Activated CD8-positive, alpha-beta memory T cell treated with anti-CD3 and anti-CD28 coated beads, Interleukin-2, amount 50 U/mL, for 24 hours (primary cell): ENCODE data around the gene TPX2.
A peak's percentile ranks its signal among the peaks of the same experiment; 100 is the strongest.

Experiments
- DNase-seq: peaks from one replicate; pipeline ENCODE4 v3.0.0-alpha.2; 2020; ENCODE audit errors: extremely low read depth

Gene TPX2, protein sequence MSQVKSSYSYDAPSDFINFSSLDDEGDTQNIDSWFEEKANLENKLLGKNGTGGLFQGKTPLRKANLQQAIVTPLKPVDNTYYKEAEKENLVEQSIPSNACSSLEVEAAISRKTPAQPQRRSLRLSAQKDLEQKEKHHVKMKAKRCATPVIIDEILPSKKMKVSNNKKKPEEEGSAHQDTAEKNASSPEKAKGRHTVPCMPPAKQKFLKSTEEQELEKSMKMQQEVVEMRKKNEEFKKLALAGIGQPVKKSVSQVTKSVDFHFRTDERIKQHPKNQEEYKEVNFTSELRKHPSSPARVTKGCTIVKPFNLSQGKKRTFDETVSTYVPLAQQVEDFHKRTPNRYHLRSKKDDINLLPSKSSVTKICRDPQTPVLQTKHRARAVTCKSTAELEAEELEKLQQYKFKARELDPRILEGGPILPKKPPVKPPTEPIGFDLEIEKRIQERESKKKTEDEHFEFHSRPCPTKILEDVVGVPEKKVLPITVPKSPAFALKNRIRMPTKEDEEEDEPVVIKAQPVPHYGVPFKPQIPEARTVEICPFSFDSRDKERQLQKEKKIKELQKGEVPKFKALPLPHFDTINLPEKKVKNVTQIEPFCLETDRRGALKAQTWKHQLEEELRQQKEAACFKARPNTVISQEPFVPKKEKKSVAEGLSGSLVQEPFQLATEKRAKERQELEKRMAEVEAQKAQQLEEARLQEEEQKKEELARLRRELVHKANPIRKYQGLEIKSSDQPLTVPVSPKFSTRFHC

DNA sequence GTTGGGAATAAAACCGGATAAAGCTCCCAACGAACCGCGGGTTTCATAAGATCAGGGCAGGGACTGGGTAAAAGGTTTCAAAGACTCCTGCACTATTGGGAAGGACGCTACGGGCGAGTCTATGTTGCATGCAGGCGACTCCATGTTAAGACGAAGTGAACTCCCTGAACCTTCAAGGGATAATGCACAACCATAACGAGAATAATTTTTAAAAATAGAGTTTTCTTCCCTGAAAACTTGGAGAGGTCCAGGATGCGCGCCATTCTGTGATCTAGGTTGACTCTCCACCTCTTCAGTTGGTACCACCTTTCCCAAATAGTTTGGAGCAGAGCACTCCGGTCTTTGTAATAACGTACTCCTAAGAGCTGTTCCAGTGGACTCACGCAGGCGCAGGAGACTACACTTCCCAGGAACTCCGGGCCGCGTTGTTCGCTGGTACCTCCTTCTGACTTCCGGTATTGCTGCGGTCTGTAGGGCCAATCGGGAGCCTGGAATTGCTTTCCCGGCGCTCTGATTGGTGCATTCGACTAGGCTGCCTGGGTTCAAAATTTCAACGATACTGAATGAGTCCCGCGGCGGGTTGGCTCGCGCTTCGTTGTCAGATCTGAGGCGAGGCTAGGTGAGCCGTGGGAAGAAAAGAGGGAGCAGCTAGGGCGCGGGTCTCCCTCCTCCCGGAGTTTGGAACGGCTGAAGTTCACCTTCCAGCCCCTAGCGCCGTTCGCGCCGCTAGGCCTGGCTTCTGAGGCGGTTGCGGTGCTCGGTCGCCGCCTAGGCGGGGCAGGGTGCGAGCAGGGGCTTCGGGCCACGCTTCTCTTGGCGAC lies at the start of gene TPX2:
Gene TPX2 (plus strand): TSS at position 562 of the 821 bp plus-strand sequence. CDS start 18,187 bp downstream, outside the sequence.
- peak; percentile 80 for DNase-seq

DNA sequence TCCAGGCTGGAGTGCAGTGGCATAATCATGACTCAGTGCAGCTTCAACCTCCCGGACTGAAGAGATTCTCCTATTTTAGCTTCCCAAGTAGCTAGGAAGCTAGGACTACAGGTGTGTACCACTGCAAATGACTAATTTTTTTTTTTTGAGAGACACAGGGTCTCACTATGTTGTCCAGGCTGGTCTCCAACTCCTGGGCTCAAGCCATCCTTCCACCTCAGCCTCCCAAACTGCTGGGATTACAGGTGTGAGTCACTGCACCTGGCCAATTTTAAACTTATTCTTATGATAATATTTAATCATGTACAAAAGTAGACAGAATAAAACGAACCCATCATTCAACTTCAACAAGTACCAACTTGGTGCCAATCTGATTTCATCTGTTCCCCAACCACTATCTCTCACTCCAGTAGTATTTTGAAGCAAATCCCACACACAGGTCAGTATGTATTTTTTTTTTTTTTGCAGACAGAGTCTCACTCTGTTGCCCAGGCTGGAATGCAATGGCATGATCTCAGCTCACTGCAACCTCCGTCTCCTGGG lies 48.9 kb upstream of the TPX2 start:
- no peak for DNase-seq

DNA sequence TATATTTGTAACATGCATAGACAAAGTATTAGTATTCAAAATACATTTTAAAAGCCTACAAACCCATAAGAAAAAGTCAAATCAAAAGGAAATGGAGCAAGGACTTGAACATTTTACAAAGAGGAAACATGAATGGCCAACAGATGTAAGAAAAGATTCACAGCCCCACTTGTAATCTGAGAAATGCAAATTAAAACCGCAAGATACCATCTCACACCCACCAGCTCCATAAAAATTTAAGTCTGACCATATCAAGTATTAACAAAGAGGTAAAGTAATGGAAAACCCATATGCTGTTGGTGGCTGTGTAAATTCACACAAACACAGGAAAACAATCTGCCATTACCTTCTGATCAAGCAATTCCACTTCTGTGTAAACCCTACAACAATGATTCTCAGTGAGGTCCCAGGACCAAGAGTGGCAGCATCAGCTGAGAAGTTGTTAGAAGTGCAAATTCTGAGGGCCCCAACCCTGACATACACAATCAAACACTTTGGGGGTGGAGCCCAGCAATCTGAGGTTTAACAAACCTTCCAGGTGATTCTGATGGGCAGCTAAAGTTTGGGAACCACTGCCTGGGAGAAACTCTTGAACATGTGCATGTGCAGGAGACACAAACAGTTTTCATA lies 47.3 kb upstream of the TPX2 start:
- no peak for DNase-seq

DNA sequence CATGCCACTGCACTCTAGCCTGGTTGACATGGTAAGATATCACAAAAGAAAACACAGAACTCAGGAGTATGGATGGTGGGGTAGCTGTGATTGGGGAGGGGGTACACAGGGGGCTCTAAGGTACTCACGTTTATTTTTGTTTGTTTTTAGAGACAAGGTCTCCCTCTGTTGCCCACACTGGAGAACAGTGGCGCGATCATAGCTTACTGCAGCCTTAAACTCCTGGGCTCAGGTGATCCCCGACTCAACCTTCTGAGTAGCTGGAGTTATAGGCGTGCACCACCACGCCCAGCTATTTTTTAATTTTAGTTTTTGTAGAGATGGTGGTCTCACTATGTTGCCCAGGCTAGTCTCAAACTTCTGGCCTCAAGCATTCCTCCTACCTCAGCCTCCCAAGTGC lies 45.7 kb upstream of the TPX2 start:
- DNase-seq = no peak

DNA sequence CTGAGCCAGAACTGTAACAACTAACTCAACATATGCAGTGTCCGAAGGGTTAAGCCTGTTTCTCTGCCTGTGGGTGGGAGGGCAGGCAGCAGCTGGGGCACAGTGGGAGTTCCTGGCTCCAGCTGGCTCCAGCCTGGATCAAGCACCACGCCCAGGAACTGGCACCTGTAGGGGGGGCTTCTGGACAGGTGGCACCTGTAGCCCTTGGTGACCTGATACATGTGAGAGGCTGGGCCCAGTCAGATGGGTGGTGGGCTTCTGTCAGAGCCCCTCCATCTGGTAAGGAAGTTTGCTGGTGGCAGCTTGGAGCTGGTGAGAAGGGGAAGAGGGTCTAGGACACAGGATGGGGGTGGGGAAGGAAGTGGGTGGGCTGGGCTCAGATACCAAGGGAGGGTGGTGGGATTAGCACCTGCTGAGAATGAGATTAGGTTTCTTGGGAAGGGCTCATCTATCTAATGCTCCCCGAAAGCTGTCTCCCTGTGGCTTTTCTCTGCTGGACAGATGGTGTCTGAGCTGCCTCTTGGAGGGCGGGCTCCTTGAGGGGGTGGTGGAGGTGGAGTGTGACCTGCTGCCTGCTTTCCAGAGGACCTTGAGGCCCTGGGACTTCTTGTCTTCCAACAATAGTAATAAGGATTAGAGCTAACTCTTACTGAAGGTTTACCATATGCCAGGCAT lies 45.0 kb upstream of the TPX2 start:
- no peak for DNase-seq

DNA sequence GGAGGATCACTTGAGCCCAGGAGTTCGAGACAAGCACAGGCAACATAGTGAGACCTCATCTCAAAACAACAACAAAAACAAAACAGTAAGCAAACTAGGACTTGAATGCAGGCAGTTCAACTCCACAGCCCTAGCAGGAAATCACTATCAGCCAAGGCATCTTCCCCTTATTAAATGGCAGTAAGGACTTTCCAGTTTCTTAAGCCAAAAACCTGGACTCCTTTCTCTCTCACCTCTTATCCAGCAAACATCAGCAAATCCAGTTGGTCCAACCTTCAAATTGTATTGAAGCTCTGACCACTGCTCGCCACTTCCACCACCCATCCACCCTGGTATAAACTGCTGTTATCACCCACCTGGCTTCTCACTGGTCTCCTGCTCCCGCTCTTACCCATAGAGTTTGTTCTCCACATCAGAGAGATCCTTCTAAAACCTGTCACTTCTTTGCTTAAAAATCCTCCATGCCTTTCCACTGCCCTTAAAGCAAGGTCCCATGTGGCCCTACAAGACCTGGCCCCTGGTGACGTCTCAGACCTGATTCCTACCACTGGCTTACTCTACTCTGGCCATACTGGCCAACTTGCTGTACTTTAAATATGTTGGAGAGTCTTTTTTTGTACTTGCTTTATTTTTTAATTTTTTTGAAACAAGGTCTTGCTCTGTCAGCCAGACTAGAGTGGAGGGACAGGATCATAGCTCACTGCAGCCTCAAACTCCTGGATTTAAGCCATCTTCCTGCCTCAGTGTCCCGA lies 44.1 kb upstream of the TPX2 start:
- DNase-seq = no peak

DNA sequence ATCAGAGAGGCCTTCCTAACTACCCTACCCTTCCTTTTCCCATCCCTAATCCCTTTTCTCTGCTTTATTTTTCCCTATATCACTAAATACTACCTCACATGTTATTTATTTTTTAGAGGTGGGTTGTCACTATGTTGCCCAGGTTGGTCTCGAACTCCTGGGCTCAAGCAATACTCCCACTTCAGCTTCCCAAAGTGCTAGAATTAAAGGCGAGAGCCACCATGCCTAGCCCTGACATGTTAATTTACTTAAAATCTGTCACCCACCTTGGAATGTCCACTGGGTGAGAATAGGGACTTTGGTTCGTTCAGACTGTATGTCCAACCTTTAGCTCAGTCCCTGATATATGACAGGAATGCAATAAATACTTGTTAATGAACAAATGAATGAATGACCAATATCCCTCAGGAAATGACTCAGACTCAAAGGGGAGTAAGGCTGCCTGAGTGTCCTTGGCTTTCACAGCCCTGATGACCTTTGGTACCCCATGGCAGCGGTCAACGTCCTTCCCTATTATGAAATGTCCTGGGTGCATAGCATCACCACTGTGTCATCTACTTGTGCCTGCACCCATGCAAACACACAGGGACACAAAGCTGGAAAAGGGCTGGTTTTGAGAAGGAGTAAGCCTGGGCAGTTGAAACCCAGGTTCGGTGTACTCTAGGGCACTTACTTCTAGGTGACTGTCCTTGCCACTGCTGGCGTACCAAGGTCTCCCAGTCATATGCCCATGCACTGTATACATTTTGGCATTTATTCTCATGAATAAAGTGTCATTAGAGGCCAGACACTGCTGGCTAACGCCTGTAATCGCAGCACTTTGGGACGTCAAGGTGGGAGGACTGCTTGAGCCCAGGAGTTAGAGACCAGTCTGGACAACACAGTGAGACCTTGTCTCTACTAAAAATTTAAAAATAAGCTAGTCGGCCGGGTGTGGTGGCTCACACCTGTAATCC lies 43.0 kb upstream of the TPX2 start:
- DNase-seq = no peak

DNA sequence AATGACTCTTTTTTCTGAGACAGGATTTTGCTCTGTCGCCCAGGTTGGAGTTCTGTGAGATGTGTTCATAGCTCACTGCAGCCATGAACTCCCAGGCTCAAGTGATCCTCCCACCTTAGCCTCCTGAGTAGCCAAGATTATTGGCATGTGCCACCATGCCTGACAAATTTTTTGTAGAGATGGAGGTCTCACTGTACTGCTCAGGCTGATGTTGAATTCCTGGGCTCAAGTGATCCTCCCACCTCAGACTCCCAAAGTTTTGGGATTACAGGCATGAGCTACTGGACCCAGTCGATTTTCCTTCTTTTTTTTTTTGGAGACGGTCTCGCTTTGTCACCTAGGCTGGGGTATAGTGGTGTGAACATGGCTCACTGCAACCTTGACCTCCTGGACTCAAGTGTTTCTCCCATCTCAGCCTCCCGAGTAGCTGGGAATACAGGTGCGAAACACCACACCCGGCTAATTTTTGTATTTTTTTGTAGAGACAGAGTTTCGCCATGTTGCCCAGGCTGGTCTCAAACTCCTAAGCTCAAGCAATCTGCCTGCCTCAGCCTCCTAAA lies 40.8 kb upstream of the TPX2 start:
- DNase-seq = no peak

DNA sequence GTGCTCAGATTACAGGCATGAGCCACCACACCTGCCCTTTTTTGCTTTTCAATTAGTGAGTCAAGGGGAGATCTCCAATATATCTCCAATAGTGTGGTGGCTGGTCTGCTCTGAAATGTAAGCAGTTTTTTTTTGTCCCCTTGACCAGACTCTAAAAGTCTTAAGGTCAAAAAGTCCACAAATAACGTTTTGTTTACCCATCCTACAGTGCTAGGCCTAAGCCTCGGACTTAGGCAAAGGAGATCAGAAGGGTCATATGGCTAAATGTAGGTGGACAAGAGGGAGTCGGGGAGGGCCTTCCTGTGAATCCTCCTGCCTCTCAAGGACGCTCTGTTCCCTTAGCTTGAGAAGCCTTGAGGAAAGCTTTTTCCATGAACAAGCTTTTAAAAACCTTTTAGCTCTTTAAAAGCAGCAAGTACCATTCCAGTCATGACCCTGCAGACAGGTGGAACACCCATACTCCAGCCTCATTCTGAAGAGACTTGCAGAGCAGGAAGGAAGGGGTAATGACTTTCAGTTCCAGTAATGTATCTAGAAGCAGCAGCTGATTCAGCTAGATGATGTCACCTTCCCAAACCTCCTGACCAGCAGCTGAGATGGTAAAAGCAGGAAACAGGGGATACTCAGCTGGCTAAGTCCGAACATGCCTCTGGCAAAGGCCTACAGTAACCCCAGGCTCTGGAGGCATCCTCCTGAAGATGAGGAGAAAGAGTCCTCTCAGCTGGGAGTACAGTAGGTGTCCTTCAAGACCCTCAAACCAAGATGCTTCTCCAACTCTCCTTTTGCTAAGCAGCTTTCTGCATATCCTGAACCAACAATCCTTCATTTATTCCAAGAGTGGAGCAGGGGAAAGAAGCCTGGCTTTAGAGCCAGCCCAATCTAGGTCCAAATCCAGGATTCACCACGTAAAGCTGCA lies 40.0 kb upstream of the TPX2 start:
- DNase-seq = no peak

DNA sequence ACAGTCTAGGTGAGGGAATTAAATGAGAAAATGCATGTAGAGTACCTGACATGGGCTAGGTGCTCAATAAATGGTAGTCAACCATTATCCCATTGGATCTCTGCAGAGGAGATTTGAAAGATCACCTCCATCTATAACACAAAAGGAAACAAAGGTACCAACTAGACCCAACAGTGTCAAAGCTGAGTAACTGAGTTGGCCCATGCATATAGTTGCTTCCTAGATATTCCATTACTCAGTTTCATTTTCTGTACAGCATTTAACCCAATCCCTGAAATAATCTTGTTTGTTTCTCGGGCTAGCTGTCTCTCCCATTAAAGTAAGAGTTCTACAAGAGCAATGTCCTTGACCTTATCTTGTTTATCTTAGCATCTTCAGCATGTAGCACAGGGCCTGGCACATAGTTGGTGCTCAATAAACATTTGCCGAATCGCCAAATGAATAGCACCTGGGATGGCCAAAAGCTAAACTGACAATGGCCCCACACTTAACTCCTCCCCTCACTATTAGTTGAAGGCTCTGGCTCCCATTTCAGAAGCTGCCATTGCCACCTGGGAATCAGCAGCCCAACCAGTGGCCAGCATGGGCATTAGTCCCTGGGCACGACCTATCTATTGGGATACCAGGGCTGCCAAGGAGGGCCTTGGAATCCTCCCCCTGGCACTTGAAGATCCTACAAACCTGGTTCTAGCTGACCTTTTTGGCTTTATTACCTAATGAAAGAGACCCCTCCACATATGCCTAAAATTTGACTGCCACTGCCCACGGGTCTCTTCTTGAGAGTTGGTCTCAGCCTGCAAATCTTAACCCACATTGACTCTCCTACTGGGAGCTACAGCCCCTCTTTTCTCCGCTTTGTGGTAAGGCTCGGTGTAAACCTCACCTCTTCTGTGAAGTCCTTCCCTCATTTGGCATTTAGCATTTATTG lies 39.0 kb upstream of the TPX2 start:
- no peak for DNase-seq

DNA sequence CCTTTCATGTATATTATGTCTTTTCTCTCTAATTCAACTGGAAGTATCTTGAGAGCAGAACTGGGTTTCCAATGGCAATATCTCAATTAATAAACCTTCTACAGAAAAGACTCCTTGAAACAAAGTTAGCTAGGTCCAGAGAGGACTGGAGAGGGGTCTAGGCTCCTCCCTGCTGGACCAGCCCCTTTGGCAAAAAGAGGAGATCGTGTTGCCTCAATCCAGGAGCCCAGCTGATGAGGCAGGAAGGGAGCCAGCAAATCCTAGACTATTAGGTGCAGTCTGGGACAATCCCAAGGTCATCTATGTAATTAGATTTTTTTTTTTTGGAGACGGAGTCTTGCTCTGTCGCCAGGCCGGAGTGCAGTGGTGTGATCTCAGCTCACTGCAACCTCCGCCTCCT lies 38.3 kb upstream of the TPX2 start:
- DNase-seq = no peak

DNA sequence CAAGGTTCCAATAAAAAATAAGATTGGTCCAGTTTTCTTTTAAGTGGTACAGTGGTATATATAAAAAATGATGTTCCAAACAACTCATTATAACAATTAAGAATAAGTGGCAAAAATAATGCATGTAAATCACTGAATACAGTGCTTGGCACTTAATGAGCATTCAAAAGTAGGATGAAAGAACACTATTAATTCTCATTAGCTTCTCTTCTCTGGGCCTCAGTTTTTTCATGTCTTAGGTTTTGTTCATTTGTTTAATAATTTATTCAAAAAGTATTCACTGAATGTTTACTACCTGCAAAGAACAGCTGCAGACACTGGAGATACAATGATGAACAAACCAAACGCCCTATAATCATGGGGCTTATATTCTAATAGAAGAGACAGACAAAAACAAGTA lies 37.5 kb upstream of the TPX2 start:
- DNase-seq = no peak

DNA sequence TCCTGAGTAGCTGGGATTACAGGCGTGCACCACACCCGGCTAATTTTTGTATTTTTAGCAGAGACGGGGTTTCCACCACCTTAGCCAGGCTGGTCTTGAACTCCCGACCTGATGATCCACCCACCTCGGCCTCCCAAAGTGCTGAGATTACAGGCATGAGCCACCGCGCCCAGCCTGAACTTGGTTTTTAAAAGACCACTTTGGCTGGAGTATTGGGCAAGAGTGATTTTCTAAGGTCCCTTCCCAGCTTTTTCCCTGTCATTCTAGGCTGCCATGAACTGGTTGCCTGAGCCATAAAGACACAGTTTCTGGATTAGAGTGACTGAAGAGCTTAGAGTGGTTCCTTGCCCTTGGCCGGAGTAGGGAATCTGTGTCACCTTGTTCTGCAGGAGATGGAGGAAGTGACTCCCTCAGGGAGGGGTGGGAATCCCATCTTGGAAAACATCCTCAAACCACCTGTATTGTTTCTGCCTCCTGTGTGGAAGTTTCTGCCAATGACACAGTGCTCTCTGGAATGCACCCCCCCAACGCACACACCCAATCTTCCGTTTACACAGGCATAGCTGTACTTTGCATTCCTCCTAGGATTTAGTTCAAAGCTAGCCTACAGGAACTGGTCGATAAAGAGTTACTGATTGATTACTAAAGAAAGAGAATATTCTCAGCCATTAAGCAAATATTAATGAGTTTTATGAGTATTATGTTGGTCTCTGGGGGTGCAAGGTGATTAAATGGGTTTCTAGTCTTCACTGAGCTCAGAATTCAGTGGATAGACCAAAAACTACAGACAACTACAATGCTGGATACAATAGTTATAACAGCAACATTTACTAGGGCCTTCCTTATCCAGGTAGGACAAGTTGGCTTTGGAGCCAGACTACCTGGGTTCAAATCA lies 34.6 kb upstream of the TPX2 start:
- DNase-seq = no peak

DNA sequence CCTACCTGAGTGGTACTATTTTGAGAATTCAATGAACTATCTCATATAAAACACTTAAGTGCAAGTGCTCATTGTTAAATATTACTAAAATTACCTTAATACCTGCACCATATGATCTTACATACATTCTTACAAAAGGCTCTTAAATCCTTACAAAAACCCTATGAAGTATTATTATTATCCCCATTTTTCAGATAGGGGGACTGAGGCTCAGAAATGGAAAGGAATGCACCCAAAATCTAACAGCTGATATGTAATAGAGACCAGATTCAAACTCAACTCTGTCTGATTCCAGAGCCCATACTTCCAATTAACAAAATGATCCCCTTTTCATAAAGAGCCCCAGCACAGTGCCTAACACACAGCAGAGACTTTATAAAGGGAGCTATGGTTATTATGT lies 33.9 kb upstream of the TPX2 start:
- no peak for DNase-seq
